Spleen (tissue), 7 donors: ENCODE results near the gene ASIC4.

Experiments
- CTCF ChIP-seq, 11 experiments: fragments of 200-600 bp in 7 of 11; fragments of 450-650 bp in 4 of 11; sonication (generic) in 4 of 11; IDR thresholded peaks in 8 of 11; conservative IDR thresholded peaks in 3 of 11; 1 replicate in 7 of 11; 2 replicates in 4 of 11; pipeline versions ENCODE4 v1.4.0 to v1.8.0; 2016 to 2021; ENCODE audit warnings: antibody characterized with exemption in 11 of 11, inconsistent platforms in 4 of 11, mild to moderate bottlenecking in 1 of 11
- POLR2A ChIP-seq, 3 donors: fragments of 450-650 bp; IDR thresholded peaks; one replicate each; pipeline ENCODE4 v1.5.1; 2017; ENCODE audit warnings: antibody characterized with exemption in 3 of 3, mild to moderate bottlenecking in 1 of 3
- donor health status: DM: no; HTN: no; CAD: no; lungs with moderate emphysema.
- donor health status: DM: no; HTN: no; CAD: no.
- donor health status: DM: no; HTN: no; CAD: no.

- TF ChIP-seq POLR2A (IDR thresholded peaks at IDR 0.05) (no peak), CTCF (IDR thresholded peaks at IDR 0.05 in 8 of 11, conservative IDR thresholded peaks at IDR 0.05 in 3 of 11) (no peak)
Measured at GRCh38 chr2:219569635-219570034, 55.4 kb downstream of the ASIC4 start.
